GM19397 (cell line): Measurements from ENCODE around the gene ARHGAP23.
"Not testable (repeated sequence)": the region's sequence is repeated elsewhere in the genome, so short reads cannot be mapped to it uniquely, and the experiment has no call there.

Experiments used
- ATAC-seq: cut with Tn5 transposase; IDR thresholded peaks from one replicate; pipeline ENCODE4 v1.9.1; 2021; ENCODE audit warnings: mild to moderate bottlenecking, moderate library complexity; ENCODE audit not compliant: unreplicated experiment

Gene ARHGAP23

GRCh38 chr17:38458521-38458920 lies 30.3 kb downstream of the ARHGAP23 start:
- no peak for ATAC-seq

GRCh38 chr17:38459567-38459966 lies 31.3 kb downstream of the ARHGAP23 start:
- no peak for ATAC-seq

- ATAC-seq = no peak
These were observed 31.9 kb downstream of the ARHGAP23 start for GRCh38 chr17:38460082-38460715.

- ATAC-seq = no peak
These were observed 32.7 kb downstream of the ARHGAP23 start for GRCh38 chr17:38460716-38461630.

- no peak for ATAC-seq
These were observed 33.4 kb downstream of the ARHGAP23 start for GRCh38 chr17:38461683-38462082.

- no peak for ATAC-seq
These were observed 35.2 kb downstream of the ARHGAP23 start for GRCh38 chr17:38463451-38463858.

- ATAC-seq = no peak
These were observed 36.0 kb downstream of the ARHGAP23 start for GRCh38 chr17:38464251-38464722.

- ATAC-seq = no peak
These were observed 36.6 kb downstream of the ARHGAP23 start for GRCh38 chr17:38464723-38465390.

GRCh38 chr17:38465391-38466345 lies 37.4 kb downstream of the ARHGAP23 start:
- no peak for ATAC-seq

GRCh38 chr17:38466346-38467315 lies 38.4 kb downstream of the ARHGAP23 start:
- ATAC-seq = no peak

- ATAC-seq = no peak
These were observed 39.2 kb downstream of the ARHGAP23 start for GRCh38 chr17:38467491-38467890.

GRCh38 chr17:38469875-38470274 lies 41.6 kb downstream of the ARHGAP23 start:
- ATAC-seq = no peak

- ATAC-seq = not testable (repeated sequence)
These were observed 43.0 kb downstream of the ARHGAP23 start for GRCh38 chr17:38471253-38471652.

GRCh38 chr17:38474666-38475065 lies 46.4 kb downstream of the ARHGAP23 start:
- ATAC-seq = not testable (repeated sequence)

GRCh38 chr17:38476549-38476948 lies 48.3 kb downstream of the ARHGAP23 start:
- ATAC-seq = no peak

GRCh38 chr17:38477417-38477816 lies 49.2 kb downstream of the ARHGAP23 start:
- not testable (repeated sequence) for ATAC-seq

GRCh38 chr17:38477951-38478350 lies 49.7 kb downstream of the ARHGAP23 start:
- ATAC-seq = not testable (repeated sequence)

- ATAC-seq = not testable (repeated sequence)
These were observed 50.4 kb downstream of the ARHGAP23 start for GRCh38 chr17:38478667-38479066.
